AG04449 (cell line): ENCODE data around the gene ARPC4.

Experiments
- CTCF ChIA-PET: fragments of 350-600 bp; formaldehyde crosslinking; extraction: SDS; loops from one replicate; lab custom pipeline; 2021; ENCODE audit warnings: antibody characterized with exemption; lab: Yijun Ruan, JAX
- POLR2A ChIA-PET: fragments of 400-600, 350-600 bp; formaldehyde crosslinking; extraction: SDS; loops from one replicate; lab custom pipeline; 2020; ENCODE audit warnings: antibody characterized with exemption, inconsistent platforms; lab: Yijun Ruan, JAX
- DNase-seq: peaks from one replicate; pipeline ENCODE4 v3.0.0-alpha.2; 2010; ENCODE audit warnings: low read depth, low spot score
- H3K4me3 ChIP-seq: 2 replicates; pipeline ENCODE4 v1.5.1; 2011; ENCODE audit warnings: low read depth, mild to moderate bottlenecking, control low read depth, low read length
- CTCF ChIP-seq: IDR thresholded peaks from one replicate; pipeline ENCODE4 v1.5.1; 2011; ENCODE audit warnings: mild to moderate bottlenecking, moderate library complexity, low read length, control low read depth, inconsistent platforms; ENCODE audit not compliant: insufficient read depth; ENCODE audit errors: missing control alignments

The ARPC4 gene

GRCh38 chr3:9757427-9757826, 35.5 kb upstream of the ARPC4 start:
- POLR2A ChIA-PET: no interaction called here
- H3K4me3 ChIP-seq: no peak overlapping the region
- CTCF ChIA-PET: no interaction called here
- DNase-seq: no peak
- TF ChIP-seq CTCF: no peak

- H3K4me3 ChIP-seq: no peak overlapping the region
- ChIA-PET POLR2A (no interaction called here), CTCF (interaction anchor here (1.7 kb wide), 1 partner anchor 12 kb away, joined by 4 read pairs; no protein-coding TSS in a partner anchor)
- DNase-seq: no peak
- TF ChIP-seq CTCF: no peak
Observed at GRCh38 chr3:9760779-9761505, 31.9 kb upstream of the ARPC4 start.

GRCh38 chr3:9761919-9762318, 31.0 kb upstream of the ARPC4 start:
- no peak overlapping the region for H3K4me3 ChIP-seq
- ChIA-PET CTCF (no interaction called here), POLR2A (no interaction called here)
- TF ChIP-seq CTCF: no peak
- no peak for DNase-seq

- DNase-seq: no peak
- TF ChIP-seq CTCF: no peak
- CTCF ChIA-PET: interaction anchor here (0.5 to 1.1 kb wide), 2 partner anchors 260 to 513 kb away, joined by 3 read pairs; no protein-coding TSS in a partner anchor
- POLR2A ChIA-PET: interaction anchor here (0.7 kb wide), 1 partner anchor 9 kb away, joined by 3 read pairs; no protein-coding TSS in a partner anchor
- no peak overlapping the region for H3K4me3 ChIP-seq
Observed at GRCh38 chr3:9762871-9763270, 30.0 kb upstream of the ARPC4 start.

- ChIA-PET CTCF (no interaction called here), POLR2A (no interaction called here)
- DNase-seq: no peak
- H3K4me3 ChIP-seq: no peak overlapping the region
- no peak for TF ChIP-seq CTCF
Observed at GRCh38 chr3:9765865-9766264, 27.0 kb upstream of the ARPC4 start.

GRCh38 chr3:9767418-9767817, 25.5 kb upstream of the ARPC4 start:
- ChIA-PET CTCF (no interaction called here), POLR2A (no interaction called here)
- TF ChIP-seq CTCF: no peak
- no peak overlapping the region for H3K4me3 ChIP-seq
- DNase-seq: no peak
